NCI-H748 (cell line): Measurements from ENCODE around the gene PRDM11.
"Not testable (repeated sequence)": the region's sequence is repeated elsewhere in the genome, so short reads cannot be mapped to it uniquely, and the experiment has no call there.

Experiments used
- DNase-seq: peaks from one replicate; lab custom pipeline; 2025; ENCODE audit not compliant: unreplicated experiment; lab: John Stamatoyannopoulos, UW

Gene PRDM11

GRCh38 chr11:45146072-45147016, at the start of gene PRDM11:
TSS of gene PRDM11 (plus strand) at chr11:45146639. CDS start at chr11:45181767, 35,128 bp downstream.
- peak; percentile 72 for DNase-seq

DNA sequence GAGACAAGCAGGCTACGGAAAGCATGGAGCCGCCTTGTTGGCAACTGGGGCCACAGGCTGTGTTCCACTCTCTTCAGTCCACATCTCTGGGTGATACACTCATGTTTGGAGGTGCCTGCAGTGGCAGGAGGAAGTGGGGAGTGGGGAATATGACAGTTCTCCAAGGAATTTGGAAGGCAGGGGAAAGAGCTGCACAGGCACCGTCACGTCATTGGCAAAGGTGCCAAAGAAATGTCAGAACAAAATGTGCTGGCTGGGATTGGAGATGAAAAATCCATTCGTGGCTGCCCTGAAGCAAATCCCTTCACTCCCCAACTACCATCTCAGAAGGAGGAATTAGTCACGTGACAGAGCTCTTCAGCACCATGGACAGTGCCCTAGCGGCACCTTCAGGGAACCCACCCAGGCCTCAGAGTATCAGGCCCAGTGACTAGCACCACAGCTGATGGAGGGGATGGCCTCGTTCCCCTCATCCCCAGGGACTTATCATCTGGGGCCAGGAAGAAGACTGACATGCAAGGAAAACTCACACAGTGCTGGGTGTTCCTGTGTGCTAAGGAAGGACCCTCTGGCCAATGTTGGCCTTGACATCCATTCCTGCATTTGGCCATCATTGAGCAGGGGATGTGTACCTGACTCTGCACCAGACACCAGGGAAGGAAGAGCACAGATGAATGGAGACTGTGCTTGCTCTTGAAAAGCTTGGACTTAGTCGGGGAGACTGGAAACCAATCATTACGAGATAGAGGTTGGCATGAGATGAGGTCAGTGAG, 48.5 kb upstream of the PRDM11 start:
- DNase-seq: no peak

- DNase-seq: no peak
Observed at GRCh38 chr11:45098929-45099328, 47.5 kb upstream of the PRDM11 start.

DNA sequence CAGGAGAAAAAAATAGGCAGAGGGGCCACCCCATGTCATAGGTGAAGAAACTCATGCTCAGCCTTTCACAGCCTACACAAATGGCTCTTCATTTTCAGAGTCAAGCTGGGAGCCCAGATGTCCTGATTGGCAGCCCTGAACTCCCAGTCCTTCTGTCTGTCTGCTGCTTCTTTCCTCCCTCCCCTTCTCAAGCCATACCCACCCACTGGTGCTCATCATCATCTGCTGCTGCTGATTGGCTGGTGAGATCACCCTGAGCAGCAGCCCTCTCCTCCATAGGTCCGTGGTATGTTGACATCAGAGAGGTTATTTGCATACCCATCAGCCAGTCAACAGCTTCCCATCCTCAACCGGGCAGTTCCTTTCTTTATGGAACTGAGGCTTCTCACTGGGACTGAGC, 46.1 kb upstream of the PRDM11 start:
- peak; percentile 52 for DNase-seq

GRCh38 chr11:45102361-45102809, 44.1 kb upstream of the PRDM11 start:
- DNase-seq: no peak

DNA sequence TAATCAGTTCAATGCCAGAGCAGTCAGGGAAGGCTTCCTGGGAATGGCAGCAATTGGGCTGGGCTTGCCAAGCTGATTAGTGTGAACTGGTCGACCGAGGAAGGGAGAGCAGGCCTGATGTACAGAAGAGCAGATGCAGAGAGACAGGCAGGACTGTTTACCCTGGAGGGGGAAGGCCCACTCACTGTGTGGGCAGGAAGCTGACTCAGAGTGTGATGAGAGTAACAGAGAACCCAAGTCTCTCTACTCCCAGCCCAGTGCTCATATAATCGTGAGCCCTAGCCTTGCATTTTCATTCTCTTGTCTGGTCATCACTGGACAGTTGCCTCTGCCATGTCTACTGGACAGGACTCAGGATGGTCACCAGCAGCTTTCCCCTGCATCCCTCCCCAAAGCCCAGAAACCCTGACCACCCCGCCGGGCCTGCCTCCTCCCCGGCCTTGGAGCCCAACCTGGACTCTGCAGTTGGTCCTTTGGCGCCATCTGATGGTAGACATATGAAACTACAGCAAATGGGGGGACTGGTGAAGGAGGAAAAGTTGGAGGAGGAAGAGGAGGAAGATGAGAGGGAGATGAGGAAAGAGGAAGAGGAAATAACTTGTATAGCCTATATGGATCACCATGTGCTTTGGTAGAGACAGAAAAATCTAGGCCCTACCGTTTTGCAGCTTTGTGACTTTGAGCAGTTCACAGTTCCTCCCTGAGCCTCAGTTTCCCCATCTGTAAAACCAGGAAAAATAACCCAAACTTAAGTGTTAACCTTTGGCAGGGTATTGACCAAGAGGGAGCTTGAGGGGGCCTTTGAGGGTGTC, 43.4 kb upstream of the PRDM11 start:
- peak; percentile 57 for DNase-seq

DNA sequence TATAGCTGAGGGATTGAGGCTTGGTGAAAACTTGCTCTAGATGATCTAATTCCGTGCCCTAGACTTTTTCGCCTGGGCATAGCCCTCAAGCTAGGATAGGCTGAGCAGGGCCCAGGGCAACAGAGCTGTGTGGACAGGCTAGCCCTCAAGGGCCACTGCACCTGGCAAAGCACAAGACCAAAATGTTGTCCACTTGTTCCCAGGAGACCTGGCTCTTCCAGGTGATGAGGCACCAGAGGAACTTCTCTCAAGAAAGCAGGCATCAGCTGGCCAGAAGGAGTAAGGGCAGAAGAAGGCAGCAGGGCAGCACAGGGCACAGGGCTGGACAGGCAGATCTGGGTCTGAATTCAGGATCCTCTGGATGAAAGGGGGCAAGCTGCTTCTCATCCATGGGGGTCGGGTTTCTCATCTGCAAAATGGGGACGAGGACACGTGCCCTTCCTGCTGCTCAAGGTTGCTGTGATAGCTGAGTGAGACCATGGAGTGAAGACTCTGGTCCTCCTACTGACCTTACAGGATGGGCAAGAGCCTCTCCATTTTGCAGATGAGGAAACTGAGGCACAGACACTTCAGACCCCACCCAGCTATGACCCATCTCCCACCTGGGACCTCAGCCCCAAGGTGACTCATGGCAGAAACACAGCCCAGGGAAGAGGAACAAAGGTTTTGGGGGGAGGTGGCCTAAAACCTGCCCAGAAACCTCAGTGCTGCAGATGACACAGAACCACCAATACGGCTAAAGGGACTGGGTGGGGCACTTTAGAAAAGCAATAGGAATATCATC, 42.2 kb upstream of the PRDM11 start:
- DNase-seq: no peak

DNA sequence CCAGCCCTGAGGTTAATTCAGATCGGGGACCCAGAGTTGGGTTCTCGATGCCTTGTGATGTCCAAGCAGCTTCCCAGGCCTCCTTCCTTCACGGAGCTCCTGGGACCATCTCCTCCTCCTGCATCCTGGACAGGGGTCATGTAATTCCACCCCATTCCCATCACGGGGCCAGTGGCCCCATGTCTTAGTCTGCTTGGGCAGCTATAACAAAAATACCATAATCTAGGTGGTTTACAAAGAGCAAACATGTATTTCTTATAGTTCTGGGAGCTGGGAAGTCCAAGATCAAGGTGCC, 41.7 kb upstream of the PRDM11 start:
- DNase-seq: no peak

GRCh38 chr11:45105233-45105983, 41.0 kb upstream of the PRDM11 start:
- peak; percentile 82 for DNase-seq

- DNase-seq: no peak
Observed at GRCh38 chr11:45105984-45106375, 40.5 kb upstream of the PRDM11 start.

- DNase-seq: no peak
Observed at GRCh38 chr11:45106440-45106839, 40.0 kb upstream of the PRDM11 start.

GRCh38 chr11:45107029-45107428, 39.4 kb upstream of the PRDM11 start:
- no peak for DNase-seq

DNA sequence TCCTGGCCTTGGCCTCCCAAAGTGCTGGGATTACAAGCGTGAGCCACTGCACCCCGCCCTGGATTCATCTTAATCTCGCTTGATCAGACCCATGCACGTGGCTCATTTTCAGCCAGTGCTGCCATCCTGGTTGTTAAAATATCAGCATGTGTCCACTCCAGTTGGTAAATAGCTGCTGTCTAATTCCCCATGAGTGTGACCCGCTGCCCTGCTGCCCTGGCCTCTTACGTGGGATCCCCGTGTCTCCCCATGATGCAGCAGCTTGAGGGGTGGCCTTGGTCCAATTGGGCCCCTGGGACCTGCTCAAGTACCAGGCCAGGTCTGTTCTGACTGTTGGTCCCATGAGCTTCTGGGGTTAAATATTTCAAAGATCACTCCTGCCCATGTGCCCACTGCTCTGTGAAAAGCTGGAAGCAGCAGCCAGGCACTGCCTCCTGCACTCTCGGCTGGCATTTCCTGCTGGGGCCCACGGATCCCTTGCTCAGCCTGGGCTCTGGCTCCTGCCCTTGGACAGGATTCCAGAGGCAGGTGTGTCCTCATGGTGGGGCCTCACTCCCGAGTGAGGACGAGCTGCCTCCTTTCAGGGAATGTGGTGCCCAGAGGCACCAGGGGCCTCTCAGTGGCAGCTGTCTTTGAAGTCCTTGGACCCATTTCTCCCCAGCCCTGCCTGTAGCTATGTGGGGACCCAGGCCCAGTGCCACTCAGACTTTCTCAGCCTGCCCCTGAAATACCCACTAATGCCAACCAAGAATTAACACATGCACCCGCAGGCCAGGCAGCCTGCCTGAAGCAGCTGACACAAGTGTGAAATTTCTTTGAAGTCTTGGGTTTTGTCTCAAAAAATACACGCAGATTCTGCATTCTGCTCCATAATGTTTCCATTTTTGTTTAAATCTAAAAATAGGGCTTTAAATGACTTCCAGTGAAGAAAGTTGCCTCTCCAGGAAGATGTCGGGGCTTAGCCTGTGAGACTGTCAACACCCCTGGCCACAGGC, 38.1 kb upstream of the PRDM11 start:
- DNase-seq: no peak

DNA sequence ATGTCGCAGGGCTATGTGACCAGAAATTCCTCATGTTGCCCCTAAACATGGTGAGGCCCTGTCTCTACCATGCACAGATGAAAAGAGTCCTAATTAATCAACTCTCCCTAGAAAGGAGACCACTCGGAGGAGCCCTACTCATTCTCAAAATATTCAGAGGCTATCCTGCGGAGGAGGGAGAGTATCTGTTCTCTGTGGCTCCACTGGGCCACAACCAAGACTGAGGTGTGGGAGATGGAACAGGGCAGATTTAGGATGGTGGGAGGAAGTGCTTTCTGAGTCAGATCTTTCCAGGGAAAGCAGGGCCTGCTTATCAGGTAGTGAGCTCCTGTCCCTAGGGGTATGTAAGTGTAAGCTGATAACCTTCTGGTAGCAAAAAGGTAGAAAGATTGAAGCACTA, 37.0 kb upstream of the PRDM11 start:
- no peak for DNase-seq

- peak; percentile 73 for DNase-seq
Observed at GRCh38 chr11:45110562-45110961, 35.9 kb upstream of the PRDM11 start.

- DNase-seq: no peak
Observed at GRCh38 chr11:45113807-45114206, 32.6 kb upstream of the PRDM11 start.

GRCh38 chr11:45127836-45128235, 18.6 kb upstream of the PRDM11 start:
- not testable (repeated sequence) for DNase-seq

- no peak for DNase-seq
Observed at GRCh38 chr11:45133878-45134277, 12.6 kb upstream of the PRDM11 start.

GRCh38 chr11:45141171-45141570, 5.3 kb upstream of the PRDM11 start:
- no peak for DNase-seq
